Large intestine (tissue), 3 donors: ENCODE results near the gene ETNPPL. TPM values are rescaled to one million over a fixed set of nuclear protein-coding genes. Genes with fewer than 3 reads are reported as not detected.

Source experiments
- DNase-seq, 2 donors: peaks; one replicate each; pipeline versions ENCODE4 v3.0.0 to v3.0.0-alpha.2; 2013
- H3K27ac ChIP-seq: one replicate; pipeline ENCODE4 v1.5.1; 2013; ENCODE audit warnings: low read length
- H3K27me3 ChIP-seq: 2 replicates; pipeline ENCODE4 v1.6.1; 2013; ENCODE audit warnings: low read length; ENCODE audit not compliant: control insufficient read depth, insufficient read depth
- H3K36me3 ChIP-seq: 2 replicates; pipeline ENCODE4 v1.6.1; 2013; ENCODE audit warnings: low read length; ENCODE audit not compliant: control insufficient read depth, insufficient read depth
- H3K4me1 ChIP-seq: one replicate; pipeline ENCODE4 v1.6.1; 2013; ENCODE audit warnings: low read length; ENCODE audit not compliant: control insufficient read depth, insufficient read depth
- H3K4me3 ChIP-seq: one replicate; pipeline ENCODE4 v1.5.1; 2013; ENCODE audit warnings: low read length
- H3K9me3 ChIP-seq: one replicate; pipeline ENCODE4 v1.6.1; 2013; ENCODE audit warnings: mild to moderate bottlenecking, low read depth, low read length, moderate library complexity; ENCODE audit not compliant: control insufficient read depth
- WGBS: methylation state at CpG from one replicate; pipeline ENCODE4 v1.1.5; 2013; ENCODE audit warnings: low lambda C conversion rate; ENCODE audit not compliant: insufficient coverage; 5-methylcytosine and 5-hydroxymethylcytosine counted together
- polyA plus RNA-seq: library from polyadenylated mRNA; unstranded; fragments of 120-200 nt; gene quantifications from one replicate; pipeline ENCODE4 v1.2.1, GENCODE V29; 2013

The ETNPPL gene
- polyA plus RNA-seq, 1 donor: 0.06 TPM

DNA sequence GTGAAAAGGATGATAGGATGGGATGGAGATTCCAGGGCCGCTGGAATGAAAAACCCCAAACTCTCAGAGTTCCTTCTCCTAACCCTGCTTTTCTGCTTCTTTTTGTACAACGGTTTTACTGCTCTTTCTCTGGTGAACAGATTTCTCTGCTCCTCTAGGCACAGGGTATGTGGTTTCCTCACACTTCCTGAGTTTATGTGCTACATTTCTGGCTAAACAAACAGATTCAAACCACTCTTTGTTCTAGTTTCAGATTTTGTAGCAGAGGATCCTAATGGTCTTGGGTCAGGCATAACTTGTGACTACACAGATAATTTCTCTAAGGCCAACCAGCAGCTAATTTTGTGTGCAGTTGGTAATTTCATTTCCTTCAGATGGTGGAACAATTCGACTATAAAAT lies 59.9 kb downstream of the ETNPPL start:
- no peak for DNase-seq
- Histone ChIP-seq H3K4me3 (no peak overlapping the region), H3K4me1 (no peaks in the 10 kb centered on the region), H3K27me3 (no peaks in the 10 kb centered on the region), H3K9me3 (no peaks in the 10 kb centered on the region), H3K27ac (no peak overlapping the region), H3K36me3 (no peaks in the 10 kb centered on the region)
- WGBS: 40% methylated on average over 1 of the region's 3 CpGs

DNA sequence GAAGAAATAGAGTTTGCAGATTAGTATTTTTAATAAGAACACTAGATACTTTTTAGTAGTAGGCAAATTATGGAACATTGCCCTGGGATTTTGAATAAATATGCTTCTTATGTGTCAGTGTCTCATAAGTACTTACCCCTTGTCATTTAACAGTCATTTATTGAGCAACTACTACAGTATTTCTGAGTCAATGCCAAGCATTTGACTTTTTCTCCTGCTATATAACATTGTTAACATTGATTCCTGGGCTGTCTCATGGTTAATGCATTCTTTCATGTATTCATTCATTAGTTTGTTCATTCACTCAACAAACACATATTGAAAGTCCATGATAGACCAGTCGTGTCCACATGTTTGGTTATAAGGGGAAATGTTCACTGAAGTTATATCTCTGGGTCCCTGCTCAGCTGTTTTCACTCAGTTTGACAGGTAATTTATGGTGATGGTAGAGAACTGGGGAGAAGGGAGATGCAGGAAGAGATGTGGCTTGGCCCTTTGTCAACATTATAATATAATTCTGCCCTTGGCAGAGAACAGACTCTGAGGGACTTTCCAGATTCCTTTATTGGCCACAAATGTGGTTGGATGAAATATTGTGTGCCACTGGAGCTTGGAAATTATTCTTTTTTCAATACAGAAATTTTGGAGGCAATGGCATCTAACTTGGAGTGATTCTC lies 62.6 kb downstream of the ETNPPL start:
- Histone ChIP-seq H3K4me1 (no peaks in the 10 kb centered on the region), H3K4me3 (no peak overlapping the region), H3K27me3 (no peaks in the 10 kb centered on the region), H3K27ac (no peak overlapping the region), H3K36me3 (no peaks in the 10 kb centered on the region), H3K9me3 (no peaks in the 10 kb centered on the region)
- WGBS: no CpG with 5 or more reads among the region's 1 CpG
- no peak for DNase-seq

DNA sequence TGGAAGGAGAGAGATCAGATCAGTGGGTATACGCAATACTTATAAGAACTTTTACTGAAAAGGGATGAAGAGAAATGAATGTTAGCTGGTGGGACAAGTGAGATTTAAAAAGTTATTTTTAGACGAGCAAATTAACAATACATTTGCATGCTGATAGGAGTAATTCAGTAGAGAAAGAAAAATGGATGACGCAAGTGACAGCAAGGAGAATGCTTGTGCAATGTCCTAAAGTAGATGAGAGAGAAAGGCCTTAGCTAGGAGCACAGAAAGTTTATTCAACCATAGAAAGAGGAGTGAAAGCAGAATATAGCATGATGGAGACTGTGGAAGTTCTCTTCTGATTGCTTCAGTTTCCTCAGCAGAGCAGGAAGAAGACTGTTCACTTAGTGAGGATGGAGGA lies 66.7 kb downstream of the ETNPPL start:
- 89% methylated on average over 3 of the region's 3 CpGs for WGBS
- no peak overlapping the region for H3K4me3 ChIP-seq
- H3K27ac ChIP-seq: no peak overlapping the region
- no peaks in the 10 kb centered on the region for H3K9me3 ChIP-seq
- no peaks in the 10 kb centered on the region for H3K4me1 ChIP-seq
- H3K27me3 ChIP-seq: no peaks in the 10 kb centered on the region
- no peak for DNase-seq
- no peaks in the 10 kb centered on the region for H3K36me3 ChIP-seq

DNA sequence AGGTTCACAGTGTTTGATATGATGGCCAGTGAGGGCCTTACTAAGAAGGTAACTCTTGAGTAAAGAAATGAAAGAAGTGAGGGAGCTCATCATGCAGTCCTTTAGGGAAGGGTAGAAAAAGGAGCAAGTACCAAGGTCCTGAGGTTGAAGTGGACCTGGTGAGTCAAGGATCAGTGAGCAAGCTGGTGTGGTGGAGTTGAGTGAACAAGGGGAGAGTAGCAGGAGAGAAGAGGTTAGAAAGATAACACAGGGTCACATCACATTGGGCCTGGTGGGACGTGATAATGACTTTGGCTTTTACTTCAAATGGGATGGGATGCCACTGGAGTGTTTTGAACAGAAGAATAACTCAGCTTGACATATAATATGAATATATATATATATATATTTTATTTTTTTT lies 67.8 kb downstream of the ETNPPL start:
- Histone ChIP-seq H3K36me3 (no peaks in the 10 kb centered on the region), H3K4me1 (no peaks in the 10 kb centered on the region), H3K27me3 (no peaks in the 10 kb centered on the region), H3K9me3 (no peaks in the 10 kb centered on the region), H3K27ac (no peak overlapping the region), H3K4me3 (no peak overlapping the region)
- no CpG with 5 or more reads among the region's 1 CpG for WGBS
- no peak for DNase-seq

DNA sequence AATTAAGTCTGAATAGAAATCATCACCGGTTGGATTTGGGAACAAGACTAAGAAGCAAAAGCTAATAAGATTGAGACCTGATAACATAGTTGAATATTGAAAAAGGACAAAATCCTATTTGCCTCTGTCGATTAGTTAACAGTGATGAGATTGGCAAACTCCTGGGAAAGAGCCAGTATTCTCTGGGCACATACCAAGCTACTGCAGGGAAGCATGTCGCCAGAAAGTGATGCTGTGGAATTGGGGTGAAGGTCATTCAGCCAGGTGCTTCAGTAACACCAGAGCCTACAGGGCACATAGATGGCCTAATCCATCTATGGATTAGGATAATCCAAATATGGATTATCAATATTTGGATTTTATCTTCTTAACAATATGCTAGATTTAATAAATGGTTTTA lies 68.4 kb downstream of the ETNPPL start:
- Histone ChIP-seq H3K27ac (no peak overlapping the region), H3K36me3 (no peaks in the 10 kb centered on the region), H3K4me1 (no peaks in the 10 kb centered on the region), H3K27me3 (no peaks in the 10 kb centered on the region), H3K4me3 (no peak overlapping the region), H3K9me3 (peaks cover 3% of the 10 kb centered on the region)
- no CpG with 5 or more reads among the region's 3 CpGs for WGBS
- no peak for DNase-seq

DNA sequence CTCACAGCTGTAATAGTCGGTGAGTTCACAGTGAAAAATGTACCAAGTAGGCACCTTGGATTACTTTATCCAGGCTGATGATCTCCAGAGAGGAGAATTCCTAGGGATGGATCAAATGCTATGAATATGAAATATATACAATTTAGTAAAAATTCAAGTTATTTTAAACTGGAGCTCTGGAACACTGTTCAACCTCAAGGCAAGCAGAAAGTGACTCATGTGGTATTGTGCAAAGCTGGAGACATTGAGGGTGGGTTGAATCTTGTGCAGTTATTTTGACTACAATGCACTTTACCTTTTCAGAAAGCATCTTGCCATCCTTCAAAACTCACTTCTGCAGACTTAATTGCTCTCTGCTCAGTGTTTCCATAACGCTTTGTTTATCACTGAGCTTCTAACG lies 69.0 kb downstream of the ETNPPL start:
- WGBS: no CpG with 5 or more reads among the region's 3 CpGs
- no peak for DNase-seq
- no peaks in the 10 kb centered on the region for H3K4me1 ChIP-seq
- H3K9me3 ChIP-seq: peaks cover 3% of the 10 kb centered on the region
- H3K4me3 ChIP-seq: no peak overlapping the region
- no peak overlapping the region for H3K27ac ChIP-seq
- H3K27me3 ChIP-seq: no peaks in the 10 kb centered on the region
- no peaks in the 10 kb centered on the region for H3K36me3 ChIP-seq

DNA sequence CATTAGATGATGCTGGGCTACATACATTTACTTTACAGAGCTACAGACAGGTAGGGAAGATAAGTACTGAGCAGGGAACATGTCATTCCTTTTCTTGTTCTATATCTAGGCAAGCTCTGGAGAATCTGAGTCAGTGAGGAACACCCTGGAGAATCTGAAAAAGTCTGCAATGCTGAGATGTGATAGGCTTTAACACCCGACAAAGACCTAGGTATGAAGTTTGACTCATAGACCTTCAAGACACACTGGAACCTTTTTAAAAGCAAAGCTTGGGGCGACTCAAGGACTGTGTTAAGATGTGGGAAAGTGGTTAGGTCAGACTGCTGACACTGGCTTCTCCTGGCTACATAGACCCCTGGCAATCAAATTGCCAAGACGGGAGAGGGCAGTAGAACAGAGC lies 69.6 kb downstream of the ETNPPL start:
- H3K4me1 ChIP-seq: no peaks in the 10 kb centered on the region
- H3K27ac ChIP-seq: no peak overlapping the region
- WGBS: no CpG with 5 or more reads among the region's 3 CpGs
- no peaks in the 10 kb centered on the region for H3K27me3 ChIP-seq
- peaks cover 3% of the 10 kb centered on the region for H3K9me3 ChIP-seq
- no peak overlapping the region for H3K4me3 ChIP-seq
- no peaks in the 10 kb centered on the region for H3K36me3 ChIP-seq
- DNase-seq: no peak

Other genes starting within 250 kb of the ETNPPL start
- gene RPL34, start 142.5 kb downstream of the ETNPPL start, polyA plus RNA-seq: 3,369 TPM
- gene OSTC, start 112.5 kb downstream of the ETNPPL start, polyA plus RNA-seq: 255 TPM